WERI-Rb-1 (cell line): ENCODE data around the gene MARCHF7.

Experiments used
- DNase-seq: peaks from one replicate; pipeline ENCODE4 v3.0.0-alpha.2; 2020
- H3K27ac ChIP-seq: fragments of 250-450 bp; sonication (Bioruptor Pico); 2 replicates; pipeline ENCODE4 v1.5.1; 2020; ENCODE audit warnings: mild to moderate bottlenecking, moderate library complexity
- H3K27me3 ChIP-seq: fragments of 250-450 bp; sonication (Bioruptor Pico); 2 replicates; pipeline ENCODE4 v1.5.1; 2021; ENCODE audit warnings: mild to moderate bottlenecking, low read depth, moderate library complexity; ENCODE audit not compliant: insufficient read depth, severe bottlenecking
- H3K36me3 ChIP-seq: fragments of 250-450 bp; sonication (Bioruptor Pico); 2 replicates; pipeline ENCODE4 v1.5.1; 2020; ENCODE audit warnings: mild to moderate bottlenecking, moderate library complexity
- H3K4me3 ChIP-seq: 2 replicates; pipeline ENCODE4 v1.5.1; 2011; ENCODE audit warnings: low read depth, mild to moderate bottlenecking, control low read depth, low read length
- H3K9me3 ChIP-seq: fragments of 250-450 bp; sonication (Bioruptor Pico); 2 replicates; pipeline ENCODE4 v1.5.1; 2021; ENCODE audit warnings: mild to moderate bottlenecking, moderate library complexity; ENCODE audit not compliant: severe bottlenecking
- TF ChIP-seq, protein P1 (sequence below): IDR thresholded peaks from 2 replicates; pipeline ENCODE4 v1.5.1; 2011; ENCODE audit warnings: low read depth, mild to moderate bottlenecking, control low read depth, inconsistent platforms, low read length

Gene MARCHF7

GRCh38 chr2:159725713-159726112 is 13.4 kb downstream of the MARCHF7 start:
- TF ChIP-seq, protein P1, sequence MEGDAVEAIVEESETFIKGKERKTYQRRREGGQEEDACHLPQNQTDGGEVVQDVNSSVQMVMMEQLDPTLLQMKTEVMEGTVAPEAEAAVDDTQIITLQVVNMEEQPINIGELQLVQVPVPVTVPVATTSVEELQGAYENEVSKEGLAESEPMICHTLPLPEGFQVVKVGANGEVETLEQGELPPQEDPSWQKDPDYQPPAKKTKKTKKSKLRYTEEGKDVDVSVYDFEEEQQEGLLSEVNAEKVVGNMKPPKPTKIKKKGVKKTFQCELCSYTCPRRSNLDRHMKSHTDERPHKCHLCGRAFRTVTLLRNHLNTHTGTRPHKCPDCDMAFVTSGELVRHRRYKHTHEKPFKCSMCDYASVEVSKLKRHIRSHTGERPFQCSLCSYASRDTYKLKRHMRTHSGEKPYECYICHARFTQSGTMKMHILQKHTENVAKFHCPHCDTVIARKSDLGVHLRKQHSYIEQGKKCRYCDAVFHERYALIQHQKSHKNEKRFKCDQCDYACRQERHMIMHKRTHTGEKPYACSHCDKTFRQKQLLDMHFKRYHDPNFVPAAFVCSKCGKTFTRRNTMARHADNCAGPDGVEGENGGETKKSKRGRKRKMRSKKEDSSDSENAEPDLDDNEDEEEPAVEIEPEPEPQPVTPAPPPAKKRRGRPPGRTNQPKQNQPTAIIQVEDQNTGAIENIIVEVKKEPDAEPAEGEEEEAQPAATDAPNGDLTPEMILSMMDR = no peak
- DNase-seq = no peak
- H3K27me3 ChIP-seq = no peaks in the 10 kb centered on the region
- H3K4me3 ChIP-seq = no peak overlapping the region
- H3K27ac ChIP-seq = no peak overlapping the region
- peaks cover 60% of the 10 kb centered on the region for H3K36me3 ChIP-seq
- no peaks in the 10 kb centered on the region for H3K9me3 ChIP-seq

DNA sequence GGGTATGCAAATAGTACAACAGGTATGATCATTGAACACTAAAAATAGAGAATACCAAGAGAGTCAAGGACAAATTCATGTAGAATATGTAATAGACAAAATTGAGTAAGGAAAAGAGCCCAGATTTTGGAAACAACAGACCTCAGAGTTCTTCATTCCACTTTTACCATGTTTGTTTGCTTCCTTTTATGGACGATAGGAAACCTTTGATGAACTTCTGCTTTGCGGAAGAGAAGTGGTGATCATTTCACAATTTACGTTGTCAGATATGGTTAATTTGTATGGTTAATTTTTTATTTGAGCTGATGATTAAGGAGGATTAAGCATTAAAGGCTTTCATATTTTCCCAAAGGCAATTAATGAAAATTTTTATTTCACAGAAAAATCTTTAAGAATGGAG is 16.3 kb downstream of the MARCHF7 start:
- Histone ChIP-seq H3K4me3 (no peak overlapping the region), H3K36me3 (peaks cover 68% of the 10 kb centered on the region)
- TF ChIP-seq, protein P1 = no peak

DNA sequence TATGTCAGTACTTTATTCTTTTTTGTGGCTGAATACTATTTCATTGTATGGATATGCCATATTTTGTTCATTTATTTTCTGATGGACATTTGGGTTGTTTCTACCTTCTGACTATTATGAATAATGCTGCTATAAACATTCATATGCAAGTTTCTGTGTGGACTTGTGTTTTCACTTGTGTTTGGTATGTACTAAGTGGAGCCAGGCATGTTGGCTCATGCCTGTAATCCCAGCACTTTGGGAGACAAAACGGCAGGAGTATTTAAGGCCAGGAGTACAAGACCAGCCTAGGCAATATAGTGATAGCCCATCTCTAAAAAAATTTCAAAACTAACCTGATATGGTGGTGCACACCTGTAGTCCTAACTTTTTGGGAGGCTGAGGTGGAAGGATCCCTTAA is 23.3 kb downstream of the MARCHF7 start:
- no peaks in the 10 kb centered on the region for H3K27me3 ChIP-seq
- TF ChIP-seq, protein P1 = no peak
- DNase-seq = no peak
- no peaks in the 10 kb centered on the region for H3K9me3 ChIP-seq
- no peak overlapping the region for H3K4me3 ChIP-seq
- H3K36me3 ChIP-seq = peaks cover 88% of the 10 kb centered on the region
- H3K27ac ChIP-seq = no peak overlapping the region

More for the DNA sequence above, 16.3 kb downstream of the MARCHF7 start:
- no peak for DNase-seq
- Histone ChIP-seq H3K27me3 (no peaks in the 10 kb centered on the region), H3K9me3 (no peaks in the 10 kb centered on the region), H3K27ac (no peak overlapping the region)

DNA sequence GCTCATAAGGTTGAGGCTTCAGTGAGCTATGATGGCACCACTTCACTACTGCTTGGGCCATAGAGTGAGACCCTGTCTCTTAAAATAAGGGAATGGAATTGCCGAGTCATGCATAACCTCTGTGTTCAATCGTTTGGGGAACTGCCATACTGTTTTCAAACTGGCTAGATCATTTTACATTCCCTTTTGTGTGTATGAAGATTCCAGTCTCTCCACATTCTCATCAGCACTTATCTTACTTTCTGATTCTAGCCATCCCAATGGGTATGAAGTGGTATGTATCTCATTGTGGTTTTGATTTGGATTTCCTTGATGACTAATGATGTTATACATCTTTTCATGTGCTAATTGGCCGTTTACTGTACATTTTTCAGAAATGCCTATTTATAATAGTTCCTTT is 23.7 kb downstream of the MARCHF7 start:
- DNase-seq = no peak
- Histone ChIP-seq H3K27ac (no peak overlapping the region), H3K9me3 (no peaks in the 10 kb centered on the region), H3K36me3 (peaks cover 88% of the 10 kb centered on the region), H3K27me3 (no peaks in the 10 kb centered on the region), H3K4me3 (no peak overlapping the region)
- TF ChIP-seq, protein P1 = no peak

GRCh38 chr2:159737292-159737916 is 25.1 kb downstream of the MARCHF7 start:
- DNase-seq = no peak
- Histone ChIP-seq H3K27ac (no peak overlapping the region), H3K36me3 (peaks cover 87% of the 10 kb centered on the region)

DNA sequence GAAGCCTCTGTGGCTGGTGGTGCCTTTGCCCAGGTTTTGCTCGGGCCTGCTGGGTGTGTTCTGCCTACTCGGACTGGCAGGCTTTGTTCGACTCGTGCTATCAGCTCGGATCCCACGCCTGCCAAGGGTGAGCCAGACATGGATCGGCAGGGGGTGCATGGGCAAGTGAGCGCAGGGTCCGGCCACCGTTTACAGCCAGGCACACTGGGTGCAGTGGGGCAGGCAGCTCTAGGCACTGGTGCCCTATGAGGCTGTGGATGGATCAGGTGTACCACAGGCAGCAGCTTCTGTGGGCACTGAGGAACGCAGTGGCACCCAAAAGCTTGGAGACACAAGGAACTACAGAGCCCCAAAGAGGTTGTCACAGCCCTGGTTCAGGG is 25.6 kb downstream of the MARCHF7 start:
- H3K4me3 ChIP-seq = no peak overlapping the region
- TF ChIP-seq, protein P1 = no peak
- DNase-seq = no peak
- H3K36me3 ChIP-seq = peaks cover 87% of the 10 kb centered on the region
- no peaks in the 10 kb centered on the region for H3K9me3 ChIP-seq
- H3K27ac ChIP-seq = no peak overlapping the region
- H3K27me3 ChIP-seq = no peaks in the 10 kb centered on the region

More at GRCh38 chr2:159737292-159737916, 25.1 kb downstream of the MARCHF7 start:
- Histone ChIP-seq H3K4me3 (no peak overlapping the region), H3K27me3 (no peaks in the 10 kb centered on the region), H3K9me3 (no peaks in the 10 kb centered on the region)
- TF ChIP-seq, protein P1 = no peak
